ENCODE measurements around the gene RNF144B.
"Not testable (repeated sequence)": the region's sequence is repeated elsewhere in the genome, so short reads cannot be mapped to it uniquely, and the experiment has no call there.

RNF144B gene

DNA sequence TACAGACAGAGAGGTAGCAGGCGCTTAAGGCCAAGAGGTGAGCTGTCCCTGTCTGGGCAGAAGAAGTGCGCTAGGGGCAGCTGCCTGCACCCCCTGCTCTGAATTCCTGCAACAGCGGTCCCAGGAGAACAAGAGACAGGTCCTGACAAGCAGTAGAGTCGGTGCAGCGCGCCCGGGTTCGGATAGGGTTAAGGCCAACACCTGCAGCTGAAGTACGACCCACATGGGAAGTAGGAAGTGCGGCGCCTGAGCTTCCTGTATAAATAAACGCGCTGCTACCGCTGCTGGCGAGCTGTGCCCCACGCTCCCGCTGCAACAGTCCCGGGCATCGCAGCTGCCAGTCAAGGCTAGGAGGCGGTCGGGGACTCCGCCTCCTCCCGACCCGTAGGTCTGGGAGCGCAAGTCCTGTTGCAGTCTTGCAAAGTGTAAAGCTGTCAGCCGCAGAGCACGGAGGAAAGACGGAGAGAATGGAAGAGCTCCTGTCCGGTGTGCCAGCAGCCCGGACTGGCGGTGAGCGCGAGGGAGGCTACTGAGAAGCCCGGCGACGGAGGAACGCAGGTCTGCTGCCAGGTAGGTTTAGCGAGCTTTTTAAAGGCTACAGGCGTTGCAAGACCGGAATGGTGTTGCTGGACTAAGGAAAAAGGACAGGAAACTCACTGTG, at the start of gene RNF144B:
TSS of gene RNF144B (plus strand) at position 290 of the 661 bp plus-strand sequence. CDS start 12,185 bp downstream, outside the sequence.
- DNase-seq (ENCODE audit: low spot score), result peak; percentile 29

DNA sequence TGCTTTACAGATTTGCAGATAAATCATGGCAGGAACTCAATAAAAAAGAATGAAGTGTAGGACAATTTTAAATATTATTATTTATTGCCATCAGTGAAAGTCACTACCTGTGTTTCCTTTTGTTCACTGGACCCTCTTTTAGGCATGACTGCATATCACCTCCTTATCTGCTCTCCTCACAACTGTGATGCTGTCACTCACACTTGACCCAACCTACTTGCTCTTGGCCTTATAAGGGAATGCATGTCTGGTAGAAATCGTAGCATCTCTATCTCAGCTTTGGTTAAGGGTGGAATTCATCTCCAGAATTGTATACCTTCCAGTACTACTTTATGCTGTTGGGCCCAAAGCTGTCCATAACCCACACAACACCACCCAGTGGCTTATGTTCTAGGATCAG, 47.6 kb upstream of the RNF144B start:
- no peak for DNase-seq (ENCODE audit: low spot score)

GRCh38 chr6:18340781-18341551, 46.2 kb upstream of the RNF144B start:
- no peak for DNase-seq (ENCODE audit: low spot score)

DNA sequence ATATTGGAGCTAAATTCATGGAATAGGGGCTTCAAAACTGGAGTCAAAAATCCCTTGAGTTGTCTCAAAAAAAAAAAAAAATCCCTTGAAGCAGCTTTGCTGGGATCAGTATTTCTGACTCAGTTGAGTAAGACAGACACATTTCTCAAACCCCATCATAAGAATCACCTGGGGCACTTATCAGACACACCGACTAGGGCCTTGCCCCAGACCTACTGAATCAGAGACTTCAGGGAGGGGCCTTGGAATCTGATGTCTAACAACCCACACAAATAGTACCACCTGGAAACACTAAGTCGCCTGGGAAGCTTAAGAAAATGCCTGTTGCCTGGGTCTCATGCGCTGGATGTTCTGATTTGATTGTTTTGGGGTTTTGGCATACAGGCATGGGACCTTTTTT, 44.9 kb upstream of the RNF144B start:
- DNase-seq (ENCODE audit: low spot score), result no peak

DNA sequence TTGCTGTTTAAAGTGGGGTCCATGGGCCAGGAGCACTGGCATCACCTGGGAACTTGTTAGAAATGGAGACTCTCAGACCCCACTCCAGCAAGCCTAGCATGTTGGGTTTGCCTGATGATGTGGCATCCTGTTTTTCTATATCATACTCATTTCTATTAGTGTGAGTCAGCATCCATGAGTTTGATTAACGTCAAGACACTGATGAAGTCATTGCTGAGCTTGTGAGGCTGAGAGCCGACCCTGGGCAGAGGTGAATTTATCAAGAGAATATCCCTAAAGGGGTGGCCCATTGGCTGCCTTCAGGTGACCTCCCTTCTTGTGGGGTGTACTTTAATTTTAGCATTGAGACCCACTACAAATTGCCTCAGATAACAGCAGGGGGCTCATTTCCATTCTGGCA, 43.4 kb upstream of the RNF144B start:
- no peak for DNase-seq (ENCODE audit: low spot score)

DNA sequence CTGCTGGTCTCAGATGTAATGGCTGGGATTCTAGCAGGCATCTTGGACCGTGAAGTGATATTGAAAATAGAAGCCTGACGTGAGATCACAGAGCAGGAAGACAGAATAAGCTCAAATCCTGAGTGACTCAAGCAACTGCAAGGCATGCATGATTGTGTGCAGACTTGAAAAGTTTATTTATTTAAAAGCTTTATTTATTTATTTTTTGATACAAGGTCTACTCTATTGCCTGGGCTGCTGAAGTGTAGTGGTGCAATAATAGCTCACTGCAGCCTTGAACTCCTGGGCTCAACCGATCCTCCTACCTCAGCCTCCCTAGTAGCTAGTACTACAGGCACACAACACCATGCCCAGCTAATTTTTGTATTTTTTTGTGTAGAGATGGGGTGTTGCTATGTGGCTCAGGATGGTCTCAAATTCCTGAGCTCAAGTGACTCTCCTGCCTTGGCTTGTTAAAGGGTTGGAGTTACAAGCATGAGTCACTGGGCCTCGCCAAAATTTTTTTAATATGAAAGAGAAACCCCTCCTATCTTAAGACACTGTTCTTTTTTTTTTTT, 40.1 kb upstream of the RNF144B start:
- DNase-seq (ENCODE audit: low spot score), result no peak

DNA sequence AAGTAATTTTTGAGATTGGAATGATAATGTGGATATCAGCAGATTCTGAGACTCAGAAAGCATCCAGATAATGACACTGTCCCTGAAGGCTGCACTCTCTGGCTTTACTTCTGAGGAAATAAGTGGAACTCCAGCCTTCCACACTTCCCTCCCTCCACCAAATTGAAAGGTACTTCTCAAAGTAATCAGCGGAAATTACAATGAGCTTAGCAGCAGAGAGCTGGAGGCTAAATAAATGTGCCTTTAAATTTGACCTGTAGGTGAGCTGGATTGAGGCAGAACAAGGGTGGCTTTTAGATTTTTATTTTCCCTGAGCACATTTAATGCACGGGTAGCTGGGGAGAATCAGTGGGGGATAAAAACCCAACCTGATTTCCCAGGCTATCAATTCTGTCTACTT, 39.3 kb upstream of the RNF144B start:
- DNase-seq (ENCODE audit: low spot score), result no peak

DNA sequence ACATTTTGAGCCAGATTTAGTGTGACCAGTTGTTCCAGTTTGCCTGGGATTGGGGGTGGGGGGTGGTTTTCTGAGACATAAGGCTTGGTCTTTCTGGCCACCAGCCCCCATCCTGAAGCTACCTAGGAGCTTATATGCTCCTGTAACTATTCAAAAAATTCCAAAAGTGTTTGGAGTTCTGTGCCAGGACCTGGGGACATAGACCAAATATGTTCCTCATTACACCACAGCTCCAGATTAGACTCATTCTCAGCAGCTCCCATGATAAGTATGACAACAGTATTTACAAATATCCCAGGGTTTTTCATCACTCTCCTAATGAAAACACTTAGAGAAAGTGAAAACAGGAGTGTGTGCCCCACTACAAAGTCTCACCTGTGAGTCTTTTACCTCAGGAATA, 37.8 kb upstream of the RNF144B start:
- no peak for DNase-seq (ENCODE audit: low spot score)

DNA sequence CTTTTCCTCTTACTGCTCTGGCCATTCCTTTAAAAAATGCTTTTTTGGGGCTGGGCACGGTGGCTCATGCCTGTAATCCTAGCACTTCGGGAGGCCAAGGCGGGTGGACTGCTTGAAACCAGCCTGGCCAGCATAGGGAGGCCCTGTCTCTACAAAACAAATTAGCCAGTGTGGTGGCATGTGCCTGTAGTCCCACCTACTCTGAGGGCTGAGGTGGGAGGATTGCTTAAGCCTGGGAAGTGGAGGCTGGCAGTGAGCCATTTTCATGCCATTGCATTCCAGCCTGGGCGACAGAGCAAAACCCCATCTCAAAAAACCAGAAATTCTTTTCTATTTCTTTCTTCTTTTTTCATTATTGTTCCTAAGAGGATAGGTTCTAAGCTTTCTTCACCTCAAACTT, 36.9 kb upstream of the RNF144B start:
- DNase-seq (ENCODE audit: low spot score), result no peak

GRCh38 chr6:18350712-18351111, 36.4 kb upstream of the RNF144B start:
- no peak for DNase-seq (ENCODE audit: low spot score)

DNA sequence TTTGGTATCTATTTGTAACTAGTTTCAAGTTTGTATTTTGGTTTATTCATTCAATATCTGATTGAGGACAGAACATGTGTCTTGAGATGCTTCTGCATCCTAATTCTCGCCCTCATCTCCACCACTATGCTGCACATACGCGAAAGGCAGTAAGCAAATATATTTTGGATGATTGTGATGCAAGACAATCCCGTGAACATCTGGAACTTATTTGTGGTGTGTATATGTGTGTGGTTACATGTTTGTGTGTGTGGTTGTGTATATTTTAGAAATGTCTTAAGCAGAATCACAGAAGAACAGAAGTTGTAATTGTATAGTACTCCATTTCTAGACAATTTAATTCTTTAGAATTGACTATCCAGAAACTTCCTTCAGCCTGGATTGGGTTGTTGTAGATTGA, 35.1 kb upstream of the RNF144B start:
- DNase-seq (ENCODE audit: low spot score), result no peak

GRCh38 chr6:18352842-18353241, 34.3 kb upstream of the RNF144B start:
- no peak for DNase-seq (ENCODE audit: low spot score)

DNA sequence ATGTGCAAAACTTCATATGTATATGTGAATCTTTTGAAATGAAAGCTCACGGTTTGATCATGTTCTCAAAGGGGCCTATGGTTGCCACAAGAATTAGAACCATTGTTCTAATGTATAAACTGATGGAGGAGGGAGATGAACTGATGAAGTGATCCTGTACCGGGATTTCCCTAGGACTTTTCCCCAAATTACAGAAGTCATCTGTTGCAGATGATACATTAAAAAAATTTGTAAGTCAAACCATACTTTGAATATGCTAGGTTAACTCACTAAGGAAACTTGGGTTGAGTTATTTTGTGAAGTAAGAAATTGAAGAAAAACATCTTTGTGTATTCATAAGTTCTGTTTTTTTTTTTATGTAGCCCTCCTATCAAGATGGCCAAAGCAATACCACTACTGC, 33.9 kb upstream of the RNF144B start:
- no peak for DNase-seq (ENCODE audit: low spot score)

DNA sequence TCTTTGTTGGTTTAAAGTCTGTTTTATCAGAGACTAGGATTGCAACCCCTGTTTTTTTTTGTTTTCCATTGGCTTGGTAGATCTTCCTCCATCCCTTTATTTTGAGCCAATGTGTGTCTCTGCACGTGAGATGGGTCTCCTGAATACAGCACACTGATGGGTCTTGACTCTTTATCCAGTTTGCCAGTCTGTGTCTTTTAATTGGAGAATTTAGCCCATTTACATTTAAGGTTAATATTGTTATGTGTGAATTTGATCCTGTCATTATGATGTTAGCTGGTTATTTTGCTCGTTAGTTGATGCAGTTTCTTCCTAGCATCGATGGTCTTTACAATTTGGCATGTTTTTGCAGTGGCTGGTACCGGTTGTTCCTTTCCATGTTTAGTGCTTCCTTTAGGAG, 29.6 kb upstream of the RNF144B start:
- not testable (repeated sequence) for DNase-seq (ENCODE audit: low spot score)

GRCh38 chr6:18359237-18359885, 27.8 kb upstream of the RNF144B start:
- DNase-seq (ENCODE audit: low spot score), result no peak

DNA sequence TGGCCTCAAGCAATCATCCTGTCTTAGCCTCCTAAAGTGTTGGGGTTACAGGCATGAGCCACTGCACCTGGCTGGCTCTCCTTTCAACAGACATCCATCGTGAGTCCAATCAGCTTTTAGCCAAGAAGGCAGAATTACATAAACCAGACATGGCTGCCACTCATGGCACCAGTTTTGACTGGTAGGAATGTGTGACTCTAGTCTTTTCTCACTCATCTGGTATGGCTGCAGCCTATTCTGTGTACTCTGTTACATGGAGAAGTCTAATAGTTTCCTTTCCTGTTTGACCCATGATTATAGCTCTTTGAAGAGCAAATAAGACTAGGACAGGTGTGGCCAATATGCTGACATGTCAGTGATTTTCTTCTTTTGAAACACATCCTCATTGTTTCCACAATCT, 27.0 kb upstream of the RNF144B start:
- DNase-seq (ENCODE audit: low spot score), result no peak

DNA sequence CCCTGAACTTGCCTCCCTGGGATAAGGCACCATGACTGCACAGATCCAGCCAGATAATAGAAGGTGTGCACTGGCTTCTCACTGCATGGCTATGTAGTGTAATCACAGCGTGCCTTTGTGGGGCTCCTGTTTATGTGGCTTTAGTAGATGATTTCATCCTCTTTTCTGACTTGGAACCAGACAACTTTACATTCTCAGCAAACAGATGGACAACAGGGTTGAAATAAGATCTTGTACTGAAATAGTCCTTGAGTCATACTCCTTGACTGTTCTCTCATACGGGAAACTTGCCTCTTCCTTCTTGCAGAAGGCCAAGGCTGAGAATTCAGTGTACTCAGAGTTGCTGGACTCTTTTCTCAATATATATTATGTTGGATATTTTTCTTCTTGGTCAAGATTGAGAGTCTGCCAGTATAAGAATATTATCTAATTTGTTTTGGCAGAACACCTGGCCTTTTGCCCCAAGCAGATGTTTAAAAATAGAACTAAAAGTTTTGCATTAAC, 25.0 kb upstream of the RNF144B start:
- DNase-seq (ENCODE audit: low spot score), result no peak

- DNase-seq (ENCODE audit: low spot score), result no peak
Measured at GRCh38 chr6:18363746-18364145, 23.4 kb upstream of the RNF144B start.

DNA sequence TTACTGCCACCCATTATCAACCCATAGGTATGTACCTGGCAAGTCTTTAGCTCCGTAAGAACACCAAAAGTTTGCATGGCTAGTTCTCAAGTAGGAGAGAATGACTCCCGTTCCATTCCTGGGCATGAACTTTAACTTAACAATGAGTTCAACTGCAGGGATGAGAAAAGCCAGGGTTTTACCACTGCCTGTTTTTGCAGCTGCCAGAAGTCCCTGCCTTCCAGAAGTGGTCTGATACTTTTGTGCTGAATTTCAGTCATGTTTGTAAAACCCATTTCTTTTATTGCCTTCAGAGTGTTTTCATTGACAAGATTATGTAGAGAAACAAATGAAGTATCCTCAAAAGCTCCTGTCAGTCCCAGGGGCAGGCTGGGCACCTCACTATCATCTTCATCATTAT, 22.6 kb upstream of the RNF144B start:
- DNase-seq (ENCODE audit: low spot score), result not testable (repeated sequence)

DNA sequence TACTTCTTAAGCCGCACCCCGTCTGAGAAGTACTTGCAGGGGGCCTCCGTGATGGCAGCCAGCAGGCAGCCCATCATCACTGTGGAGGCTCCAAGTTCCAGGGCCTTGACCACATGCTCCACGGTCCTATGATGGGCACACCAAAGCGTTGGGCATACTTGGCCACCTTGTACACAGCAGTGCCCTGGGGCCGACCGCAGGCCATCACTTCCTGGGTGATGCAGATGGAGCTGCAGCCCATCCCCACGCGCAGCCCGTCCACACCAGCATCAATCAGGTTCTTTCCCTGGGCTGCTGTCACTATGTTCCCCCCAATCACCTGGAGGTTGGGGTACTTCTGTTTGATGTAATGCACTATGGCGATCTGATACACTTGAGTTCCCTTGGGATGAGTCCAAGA, 19.8 kb upstream of the RNF144B start:
- DNase-seq (ENCODE audit: low spot score), result no peak

DNA sequence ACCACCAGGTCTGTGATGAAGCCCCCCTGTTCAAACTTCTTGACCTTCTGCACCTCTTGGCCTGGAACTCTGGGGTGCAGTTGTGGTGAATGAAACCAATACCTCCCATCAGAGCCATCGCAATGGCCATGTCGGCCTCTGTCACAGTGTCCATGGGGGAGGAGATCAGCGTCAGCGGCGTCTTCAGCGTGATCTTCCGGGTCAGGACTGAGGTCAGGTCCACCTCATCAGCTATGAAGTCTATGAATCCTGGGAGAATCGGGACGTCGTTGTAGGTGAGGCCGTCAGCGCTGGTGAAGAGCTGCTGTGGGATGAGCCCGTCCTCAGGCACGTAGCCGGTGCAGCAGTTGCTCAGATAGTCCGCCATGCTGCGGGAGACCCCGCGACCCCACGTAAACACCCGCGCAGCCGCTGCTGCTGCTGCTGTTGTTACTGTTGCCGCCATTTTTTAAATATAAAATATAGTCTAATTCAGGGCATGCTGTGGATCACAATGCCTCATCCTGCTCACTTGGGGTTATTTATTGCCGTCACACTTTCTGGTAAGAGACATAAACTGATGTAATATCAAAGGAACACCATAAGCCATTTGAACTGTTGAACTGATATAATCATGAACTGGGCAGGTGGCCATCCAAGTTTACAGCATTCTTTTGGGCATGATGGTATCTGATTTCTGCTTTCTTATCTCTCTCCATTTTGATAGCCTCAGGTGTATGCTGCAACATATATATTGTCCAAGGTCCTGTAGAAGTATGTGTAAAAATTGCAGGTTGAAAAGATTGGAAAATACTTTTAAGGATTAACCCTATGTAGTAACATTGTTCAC, 18.7 kb upstream of the RNF144B start:
- DNase-seq (ENCODE audit: low spot score), result no peak

GRCh38 chr6:18371010-18371409, 16.1 kb upstream of the RNF144B start:
- no peak for DNase-seq (ENCODE audit: low spot score)

Data from HuH-7.5 (cell line).